ENCODE results near the gene ARHGAP27.
"Not testable (repeated sequence)": the region's sequence is repeated elsewhere in the genome, so short reads cannot be mapped to it uniquely, and the experiment has no call there.

Gene ARHGAP27

DNA sequence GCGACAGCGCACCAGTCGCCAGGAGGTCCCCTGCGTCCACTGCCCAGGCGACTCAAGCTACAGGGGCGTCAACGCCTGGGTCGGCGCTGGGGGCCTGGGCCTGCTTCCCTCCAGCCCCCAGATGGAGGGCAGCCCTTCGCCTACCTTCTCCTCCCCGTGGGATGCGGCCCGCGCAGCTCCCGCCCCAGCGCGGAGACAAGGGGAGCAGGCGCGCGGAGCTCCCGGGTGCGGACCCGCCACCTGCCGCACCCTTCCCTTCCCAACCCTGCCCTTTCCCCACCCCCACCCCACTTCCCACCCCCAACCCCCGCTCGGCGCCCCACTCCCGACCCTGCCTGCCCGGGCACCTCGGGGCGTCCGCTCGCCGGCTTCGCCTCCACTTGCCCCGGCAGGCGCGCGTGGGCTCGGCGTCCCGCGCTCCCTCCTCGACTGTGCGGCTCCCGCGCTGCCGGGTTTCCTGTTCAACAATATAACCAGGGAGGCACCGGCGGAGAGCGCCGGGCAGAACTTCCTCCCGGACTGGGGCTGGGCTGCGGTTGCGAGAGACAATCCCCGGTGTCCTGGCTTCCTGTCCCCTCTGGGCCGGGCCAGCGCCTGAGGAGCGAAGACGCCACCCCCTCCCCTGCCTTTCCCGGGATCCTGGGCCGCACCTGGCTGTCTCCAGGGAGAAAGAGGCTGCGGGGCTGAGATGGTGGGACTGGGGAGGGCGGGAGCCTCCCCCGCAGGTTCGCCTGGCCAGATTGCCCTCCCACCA, at the start of gene ARHGAP27:
TSS of gene ARHGAP27 (minus strand) at position 466 of the 754 bp plus-strand sequence. CDS start 2,591 bp downstream, outside the sequence.
- DNase-seq (ENCODE audit: low spot score) = no peak

DNA sequence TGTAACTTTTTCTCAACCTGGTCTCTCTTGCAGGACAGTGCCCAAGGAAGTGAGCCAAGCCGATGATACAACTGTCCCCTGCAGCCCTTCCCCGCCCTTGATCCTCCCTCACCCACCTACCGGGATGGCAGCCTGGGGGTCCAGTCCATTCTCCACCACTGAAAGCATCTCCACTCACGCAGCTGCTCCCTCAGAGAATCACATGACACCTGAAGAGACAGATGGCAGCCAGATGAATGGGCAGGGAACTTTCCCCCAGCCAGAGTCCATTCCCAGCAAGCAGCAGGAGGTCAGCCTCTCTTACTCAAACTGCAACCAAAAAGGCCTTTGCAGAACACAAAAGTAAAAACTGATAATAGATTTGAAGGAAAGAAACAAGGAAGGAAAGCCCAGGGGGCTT, 49.6 kb upstream of the ARHGAP27 start:
- DNase-seq (ENCODE audit: low spot score) = not testable (repeated sequence)

DNA sequence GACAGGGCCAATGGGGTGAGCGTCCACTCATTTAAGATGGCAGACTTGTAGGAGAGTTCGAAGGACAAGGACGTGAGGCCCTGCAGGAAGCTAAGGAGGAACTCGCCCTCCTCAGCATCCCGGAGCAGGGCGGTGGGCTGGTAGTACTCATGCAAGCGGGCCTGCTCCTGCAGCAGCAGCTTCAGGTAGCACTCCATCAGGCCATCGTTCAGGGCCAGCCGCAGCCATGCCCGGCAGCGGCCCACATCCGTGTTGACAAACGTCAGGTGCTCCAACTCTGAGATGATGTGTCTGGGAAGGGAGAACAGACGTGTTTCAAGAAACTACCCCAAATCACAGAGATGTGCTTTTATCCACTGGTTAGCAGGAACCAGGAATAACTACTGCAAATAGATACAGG, 42.8 kb upstream of the ARHGAP27 start:
- not testable (repeated sequence) for DNase-seq (ENCODE audit: low spot score)

DNA sequence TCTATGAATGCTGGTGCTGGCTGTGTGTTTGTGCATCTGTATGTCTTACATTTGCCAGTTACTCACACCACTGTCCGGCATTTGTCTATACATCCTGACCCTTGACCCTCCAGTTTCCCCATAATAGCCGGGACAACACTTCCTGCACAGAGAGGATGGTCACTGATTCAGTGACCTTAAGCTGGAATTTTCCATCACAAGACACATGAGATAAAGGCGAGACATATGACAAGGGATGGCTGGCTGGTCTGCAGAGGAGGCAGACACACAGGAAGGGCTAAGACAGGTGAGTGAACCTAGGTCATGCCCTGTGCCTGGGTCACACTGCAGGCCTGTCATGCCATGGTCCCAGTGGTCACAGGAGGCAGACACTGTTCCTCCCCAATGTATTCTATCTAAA, 39.6 kb upstream of the ARHGAP27 start:
- DNase-seq (ENCODE audit: low spot score) = not testable (repeated sequence)

DNA sequence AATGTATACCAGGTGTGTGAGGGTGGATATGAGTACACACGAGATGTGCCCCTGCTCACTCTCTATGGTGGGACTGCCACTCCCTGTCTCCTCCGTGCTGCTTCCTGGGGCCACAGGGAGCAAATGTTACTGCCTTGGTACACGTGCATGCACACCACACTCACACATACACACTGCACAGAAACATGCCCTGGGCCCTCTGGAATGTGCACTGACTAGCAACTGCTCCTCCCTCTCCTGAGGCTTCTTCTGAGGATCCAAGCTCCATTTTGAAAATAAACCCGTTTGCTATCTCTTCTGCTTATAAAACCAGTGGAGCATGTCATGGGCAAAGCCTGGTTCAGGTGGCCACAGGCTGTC, 36.5 kb upstream of the ARHGAP27 start:
- DNase-seq (ENCODE audit: low spot score) = not testable (repeated sequence)

DNA sequence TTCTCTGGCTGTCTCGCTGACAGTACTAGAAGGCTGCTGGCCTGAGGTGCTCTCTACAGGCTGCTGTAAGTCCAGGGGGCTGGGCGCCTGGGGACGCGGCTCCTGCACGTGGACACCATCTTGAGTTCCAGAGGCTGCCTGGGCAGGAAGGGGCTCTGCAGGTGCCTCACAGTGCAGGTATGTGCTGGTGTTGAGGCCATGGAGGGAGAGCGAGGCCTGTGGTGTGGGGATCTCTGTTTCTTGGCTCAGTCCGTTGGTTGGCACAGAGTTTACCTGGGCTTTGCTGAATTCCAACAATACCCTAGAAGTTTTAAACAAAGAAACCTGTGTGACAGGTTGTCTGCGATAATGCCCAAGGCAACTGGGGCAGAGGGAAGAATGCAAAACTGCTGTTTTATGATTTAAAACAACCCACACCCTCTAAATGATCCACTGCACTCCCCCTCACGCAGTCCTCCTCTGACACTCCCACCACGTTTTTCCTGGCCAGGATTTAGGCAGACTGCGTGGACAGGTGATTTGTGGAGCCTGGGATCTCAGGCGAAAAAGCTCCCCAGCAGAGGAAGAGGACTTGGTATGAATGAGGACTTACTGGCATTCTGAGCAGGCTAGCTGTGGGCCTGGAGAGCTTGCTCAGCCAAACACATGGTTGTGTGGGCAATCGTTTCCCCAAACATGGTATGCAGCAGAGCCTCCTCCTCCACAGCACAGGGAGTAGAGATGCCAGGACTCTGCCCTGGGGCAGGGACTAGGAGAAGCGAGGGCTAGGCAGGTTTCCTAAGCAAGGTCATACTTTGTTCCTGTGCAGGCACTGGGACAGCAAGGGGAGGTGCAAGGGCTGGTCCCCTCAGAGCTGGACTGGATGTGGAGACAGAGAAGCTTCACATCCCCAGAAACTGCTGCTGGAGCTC, 35.9 kb upstream of the ARHGAP27 start:
- not testable (repeated sequence) for DNase-seq (ENCODE audit: low spot score)

DNA sequence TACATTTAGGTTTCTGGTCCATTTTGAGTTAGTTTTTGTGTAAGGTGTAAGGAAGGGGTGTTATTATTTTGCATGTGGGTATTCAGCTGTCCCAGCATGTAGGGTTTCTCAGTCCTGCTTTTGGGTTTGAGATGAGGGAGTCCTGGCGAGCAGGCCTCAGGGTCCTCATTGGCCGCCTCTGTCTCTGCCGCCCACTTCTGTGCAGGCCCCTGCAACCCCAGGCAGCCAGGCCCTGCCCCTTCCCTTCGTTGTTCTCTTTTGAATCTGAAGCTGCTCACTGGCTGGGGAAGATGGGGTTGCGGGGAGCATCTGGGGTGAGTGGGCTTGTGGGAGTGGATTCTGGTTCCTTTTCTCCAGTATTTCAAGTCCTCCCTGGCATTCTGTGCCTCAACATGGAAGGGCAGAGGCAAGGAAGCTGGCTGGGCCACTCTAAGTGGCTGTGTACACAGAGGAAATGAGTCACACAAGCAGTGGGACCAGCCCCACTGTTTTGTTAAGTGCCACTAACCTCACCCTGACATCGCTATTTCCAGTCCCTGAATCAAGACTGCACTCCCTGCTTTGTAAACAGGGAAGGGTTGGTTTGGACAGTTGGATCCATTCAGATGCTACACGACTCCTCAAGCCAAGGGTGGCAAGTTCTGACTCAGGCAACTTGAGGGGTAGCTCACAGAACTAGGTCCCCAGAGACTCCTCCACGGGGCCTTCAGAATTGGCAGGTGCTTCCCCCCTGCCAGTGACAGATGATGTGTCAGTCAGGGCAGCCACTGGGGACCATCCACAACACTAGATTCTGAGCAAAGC, 29.1 kb upstream of the ARHGAP27 start:
- DNase-seq (ENCODE audit: low spot score) = peak; percentile 12

GRCh38 chr17:45460422-45460821, 27.8 kb upstream of the ARHGAP27 start:
- not testable (repeated sequence) for DNase-seq (ENCODE audit: low spot score)

DNA sequence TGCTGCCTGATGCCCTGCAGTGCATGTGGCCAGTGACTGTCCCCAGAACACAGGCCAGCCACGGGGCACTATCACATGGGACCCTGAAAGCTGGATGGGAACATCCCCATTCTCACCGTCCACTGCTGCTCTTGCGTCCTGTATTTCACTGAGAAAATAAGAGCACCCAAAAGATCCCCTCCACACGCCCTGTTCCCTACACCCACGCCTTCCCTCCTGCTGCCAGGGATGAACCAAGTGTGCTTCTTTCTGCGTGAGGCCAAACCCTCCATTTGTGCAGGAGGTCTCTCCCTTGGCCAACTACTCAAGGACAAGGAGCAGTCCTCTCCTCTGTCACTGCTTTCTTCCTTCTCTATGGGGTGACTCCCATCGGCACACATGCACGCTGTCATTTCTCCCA, 21.7 kb upstream of the ARHGAP27 start:
- DNase-seq (ENCODE audit: low spot score) = not testable (repeated sequence)

DNA sequence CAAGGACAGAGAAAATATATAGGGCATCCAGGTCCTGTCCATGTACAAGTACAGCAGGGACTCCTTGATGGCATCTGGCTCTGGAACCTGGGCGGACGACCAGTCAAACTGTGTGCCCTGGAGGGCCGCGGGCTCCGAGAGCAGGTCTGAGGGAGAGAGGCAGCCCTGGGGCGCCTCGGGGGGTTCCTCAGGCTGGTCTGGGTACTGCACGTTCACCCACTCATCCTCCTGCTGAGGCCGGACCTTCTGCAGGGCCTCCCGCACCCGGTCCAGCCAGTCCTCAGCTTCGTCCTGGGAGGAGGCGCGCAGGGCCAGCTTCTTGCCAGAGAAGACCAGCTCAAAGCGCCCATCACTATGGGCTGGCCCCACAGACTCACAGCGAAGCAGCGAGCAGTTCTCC, 21.1 kb upstream of the ARHGAP27 start:
- DNase-seq (ENCODE audit: low spot score) = not testable (repeated sequence)

GRCh38 chr17:45453225-45453534, 20.5 kb upstream of the ARHGAP27 start:
- not testable (repeated sequence) for DNase-seq (ENCODE audit: low spot score)

GRCh38 chr17:45452329-45453224, 19.9 kb upstream of the ARHGAP27 start:
- DNase-seq (ENCODE audit: low spot score) = not testable (repeated sequence)

GRCh38 chr17:45451660-45452059, 19.0 kb upstream of the ARHGAP27 start:
- DNase-seq (ENCODE audit: low spot score) = not testable (repeated sequence)

DNA sequence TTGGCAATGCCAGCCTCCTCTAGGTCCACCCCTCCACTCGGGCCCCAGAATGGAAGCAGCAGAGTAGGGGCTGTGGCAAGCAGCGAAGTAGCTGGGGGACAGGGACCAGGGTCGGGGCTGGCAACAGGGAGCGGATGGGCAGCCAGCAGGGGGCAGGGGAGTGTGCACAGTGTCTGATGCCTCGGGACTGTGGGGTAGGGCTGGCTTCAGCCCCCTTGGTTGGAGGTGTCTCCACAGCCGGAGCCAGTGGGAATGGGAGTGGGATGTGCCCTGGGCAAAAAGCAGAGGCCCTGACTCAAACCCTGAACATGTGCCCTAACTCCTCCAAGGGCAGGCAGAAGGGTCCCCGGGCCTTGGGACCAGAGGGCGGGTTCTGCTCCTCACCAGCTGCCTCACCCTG, 18.5 kb upstream of the ARHGAP27 start:
- DNase-seq (ENCODE audit: low spot score) = no peak

DNA sequence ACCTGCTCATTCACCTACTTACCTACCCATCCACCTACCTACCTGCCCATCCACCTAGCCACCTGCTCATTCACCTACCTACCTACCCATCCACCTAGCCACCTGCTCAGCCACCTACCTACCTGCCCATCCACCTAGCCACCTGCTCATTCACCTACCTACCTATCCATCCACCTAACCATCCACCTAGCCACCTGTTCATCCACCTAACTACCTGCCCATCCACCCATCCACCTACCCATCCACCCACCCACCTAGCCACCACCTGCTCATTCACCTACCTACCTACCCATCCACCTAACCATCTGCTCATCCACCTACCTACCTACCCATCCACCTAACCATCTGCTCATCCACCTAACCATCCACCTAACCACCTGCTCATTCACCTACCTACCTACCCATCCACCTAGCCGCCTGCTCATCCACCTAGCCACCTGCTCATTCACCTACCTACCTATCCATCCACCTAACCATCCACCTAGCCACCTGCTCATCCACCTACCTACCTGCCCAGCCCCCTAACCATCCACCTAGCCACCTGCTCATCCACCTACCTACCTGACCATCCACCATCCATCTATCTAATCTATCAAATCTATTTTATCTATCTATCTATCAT, 17.1 kb upstream of the ARHGAP27 start:
- not testable (repeated sequence) for DNase-seq (ENCODE audit: low spot score)

DNA sequence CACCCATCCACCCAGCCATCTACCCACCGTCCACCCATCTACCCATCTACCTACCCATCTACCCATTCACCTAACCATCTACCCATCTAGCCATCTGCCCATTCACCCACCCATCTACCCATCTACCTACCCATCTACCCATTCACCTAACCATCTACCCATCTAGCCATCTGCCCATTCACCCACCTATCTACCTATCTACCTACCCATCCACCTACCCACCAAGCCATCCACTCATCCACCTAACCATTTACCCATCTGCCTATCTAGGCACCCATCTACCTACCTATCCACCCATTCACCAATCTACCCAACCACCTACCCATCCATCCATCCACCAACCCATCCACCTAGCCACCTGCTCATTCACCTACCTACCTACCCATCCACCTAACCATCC, 16.6 kb upstream of the ARHGAP27 start:
- DNase-seq (ENCODE audit: low spot score) = not testable (repeated sequence)

DNA sequence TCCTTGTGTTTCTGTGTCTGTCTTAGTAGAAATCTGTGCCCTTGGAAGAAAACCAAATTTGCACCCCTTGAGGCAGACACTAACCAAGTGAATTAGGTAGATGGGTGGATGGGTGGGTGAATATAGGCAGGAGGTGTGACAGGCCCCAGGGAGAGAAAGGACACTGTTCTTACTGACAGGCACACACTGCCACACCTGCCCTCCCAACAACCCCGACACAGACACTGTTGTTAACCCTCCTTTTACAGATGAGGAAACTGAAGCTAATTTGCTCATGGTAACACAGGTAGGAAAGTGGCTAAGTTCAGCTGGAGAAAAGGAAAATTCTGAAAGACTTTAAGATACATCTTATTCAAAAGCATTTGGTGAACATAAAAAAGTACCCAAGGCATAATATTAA, 15.8 kb upstream of the ARHGAP27 start:
- not testable (repeated sequence) for DNase-seq (ENCODE audit: low spot score)

DNA sequence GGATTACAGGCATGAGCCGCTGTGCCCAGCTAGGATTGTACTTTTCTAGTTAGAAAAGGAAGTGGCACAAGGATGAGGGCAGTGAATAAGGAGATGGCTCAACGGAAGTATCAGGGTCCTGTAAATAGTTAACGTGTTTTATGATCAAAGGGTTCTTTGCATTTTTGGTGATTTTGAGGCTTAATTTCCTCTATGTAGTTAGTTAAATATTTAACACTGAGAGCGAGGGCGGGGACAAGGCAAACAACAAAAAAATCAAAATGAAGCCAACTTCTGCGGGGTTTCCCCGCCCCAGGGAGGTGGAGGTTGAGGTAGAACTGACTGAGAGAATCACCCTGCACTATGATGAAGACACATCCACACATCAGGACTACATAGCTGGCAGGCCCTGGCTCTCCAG, 15.4 kb upstream of the ARHGAP27 start:
- not testable (repeated sequence) for DNase-seq (ENCODE audit: low spot score)

DNA sequence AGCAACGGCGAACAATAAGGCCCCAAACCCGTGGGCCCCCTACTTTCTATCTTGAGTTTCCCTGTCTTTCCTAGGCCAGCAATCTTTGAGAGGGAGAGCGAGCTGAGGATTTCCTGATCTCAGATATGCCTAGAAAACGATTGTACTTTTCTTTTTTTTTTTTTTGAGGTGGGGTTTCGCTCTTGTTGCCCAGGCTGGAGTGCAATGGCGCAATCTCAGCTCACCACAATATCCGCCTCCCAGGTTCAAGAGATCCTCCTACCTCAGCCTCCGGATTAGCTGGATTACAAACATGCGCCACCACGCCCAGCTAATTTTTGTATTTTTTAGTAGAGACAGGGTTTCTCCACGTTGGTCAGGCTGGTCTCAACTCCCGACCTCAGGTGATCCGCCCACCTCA, 15.0 kb upstream of the ARHGAP27 start:
- DNase-seq (ENCODE audit: low spot score) = not testable (repeated sequence)

DNA sequence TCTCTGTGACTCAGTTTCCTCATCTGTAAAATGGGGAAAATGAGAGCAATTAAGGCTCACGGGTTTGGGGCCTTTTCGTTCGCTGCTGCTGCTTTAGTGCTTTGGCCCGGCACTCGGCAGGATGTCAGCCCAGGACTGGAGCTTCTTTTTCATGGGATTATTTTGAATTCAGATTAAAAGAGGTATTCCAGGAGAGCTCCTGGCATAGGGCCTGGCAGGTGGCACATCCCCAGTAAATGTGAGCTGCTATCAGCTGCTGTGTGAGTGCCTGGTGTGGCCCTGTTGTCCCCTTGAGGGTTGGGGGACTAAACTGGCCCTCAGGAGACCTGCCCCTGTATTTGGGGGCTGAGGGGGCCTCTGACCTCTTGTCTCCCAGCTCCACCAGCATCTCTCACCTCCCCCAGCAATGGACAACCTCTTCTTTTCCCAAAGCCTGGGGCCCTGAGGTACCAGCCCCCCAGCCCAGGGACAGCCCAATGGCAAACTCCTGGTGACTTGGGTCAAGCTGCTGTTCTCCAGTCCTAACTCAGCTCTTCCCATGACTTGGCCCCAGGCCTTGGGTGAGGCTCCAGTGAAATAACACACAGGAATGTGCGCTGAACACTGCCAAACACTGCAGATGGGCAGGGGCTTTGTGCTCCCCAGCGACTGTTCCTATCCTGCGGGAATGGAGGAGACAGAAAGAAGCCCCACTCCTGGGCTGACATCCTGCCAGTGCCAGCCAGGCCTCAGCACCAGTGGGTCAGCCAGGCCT, 14.4 kb upstream of the ARHGAP27 start:
- DNase-seq (ENCODE audit: low spot score) = not testable (repeated sequence)
